LNCAP (cell line): ENCODE data around the gene MRPL21.

Source experiments
- CTCF ChIP-seq: fragments of 450-650 bp; IDR thresholded peaks from 2 replicates; pipeline ENCODE4 v1.5.1; 2017; ENCODE audit warnings: mild to moderate bottlenecking

The MRPL21 gene

GRCh38 chr11:68900835-68901381 is 2.7 kb downstream of the MRPL21 start:
- TF ChIP-seq CTCF = no peak

GRCh38 chr11:68897441-68897840 is 6.2 kb downstream of the MRPL21 start:
- TF ChIP-seq CTCF = no peak

- TF ChIP-seq CTCF = no peak
Observed at GRCh38 chr11:68896171-68896959, 7.3 kb downstream of the MRPL21 start.

- TF ChIP-seq CTCF = no peak
Observed at GRCh38 chr11:68893282-68893681, 10.3 kb downstream of the MRPL21 start.

GRCh38 chr11:68892576-68892975 is 11.1 kb downstream of the MRPL21 start:
- no peak for TF ChIP-seq CTCF

GRCh38 chr11:68891351-68891948 is 12.2 kb downstream of the MRPL21 start:
- TF ChIP-seq CTCF = no peak

- no peak for TF ChIP-seq CTCF
Observed at GRCh38 chr11:68890490-68891231, 13.0 kb downstream of the MRPL21 start.
